IMR-90 (cell line): ENCODE results near the gene HPRT1. TPM values are rescaled to one million over a fixed set of nuclear protein-coding genes. Genes with fewer than 3 reads are reported as not detected.

Experiments used
- ATAC-seq: fragments of 200-7000 bp; cut with Tn5 transposase; 2 replicates; pipeline ENCODE4 v1.9.1; 2020; ENCODE audit warnings: low read depth, mild to moderate bottlenecking, moderate library complexity
- BruUV-seq: library from RNA; stranded (reverse); fragments of 400-500 nt; replicated peaks from 2 replicates; lab custom pipeline; 2021; lab: Mats Ljungman, UMichigan
- CTCF ChIA-PET: fragments of 300-600 bp; formaldehyde crosslinking; extraction: SDS; loops from one replicate; lab custom pipeline; 2021; ENCODE audit warnings: antibody characterized with exemption; lab: Yijun Ruan, JAX
- POLR2A ChIA-PET: fragments of 300-600 bp; sonication (Branson Sonifier 250); formaldehyde crosslinking; loops from one replicate; lab custom pipeline; 2022; ENCODE audit warnings: antibody characterized with exemption; ENCODE audit not compliant: unreplicated experiment; lab: Charles Lee
- DNase-seq: peaks from one replicate; pipeline ENCODE4 v3.0.0; 2013
- H2AFZ ChIP-seq: replicated peaks from 2 replicates; pipeline ENCODE3; 2013; ENCODE audit warnings: low read length, mild to moderate bottlenecking; ENCODE audit not compliant: poor library complexity
- H2AK5ac ChIP-seq: 2 replicates; pipeline ENCODE4 v1.6.1; 2013; ENCODE audit warnings: low read depth, low read length, inconsistent platforms
- H2AK9ac ChIP-seq: replicated peaks from 2 replicates; pipeline ENCODE3; 2013; ENCODE audit warnings: mild to moderate bottlenecking, low read depth, low read length, moderate library complexity; ENCODE audit not compliant: poor library complexity
- H2BK120ac ChIP-seq: 2 replicates; pipeline ENCODE4 v1.6.1; 2013; ENCODE audit warnings: low read depth, low read length, inconsistent platforms
- H2BK15ac ChIP-seq: 3 replicates; pipeline ENCODE4 v1.6.1; 2013; ENCODE audit warnings: low read depth, low read length, inconsistent platforms
- H2BK20ac ChIP-seq: 2 replicates; pipeline ENCODE4 v1.6.1; 2013; ENCODE audit warnings: low read depth, mild to moderate bottlenecking, inconsistent platforms, low read length, moderate library complexity
- H2BK5ac ChIP-seq: 2 replicates; pipeline ENCODE4 v1.6.1; 2013; ENCODE audit warnings: mild to moderate bottlenecking, low read depth, low read length, inconsistent platforms; ENCODE audit not compliant: poor library complexity, severe bottlenecking
- H3K14ac ChIP-seq: replicated peaks from 2 replicates; pipeline ENCODE4 v1.6.1; 2013; ENCODE audit warnings: low read depth, low read length, inconsistent platforms
- H3K18ac ChIP-seq: 2 replicates; pipeline ENCODE4 v1.6.1; 2013; ENCODE audit warnings: low read depth, low read length, control low read depth
- H3K23ac ChIP-seq: 2 replicates; pipeline ENCODE4 v1.6.1; 2013; ENCODE audit warnings: low read depth, low read length, inconsistent platforms
- H3K27ac ChIP-seq: 2 replicates; pipeline ENCODE4 v1.5.1; 2013; ENCODE audit warnings: mild to moderate bottlenecking, control low read depth, low read length; ENCODE audit not compliant: insufficient read depth
- H3K27me3 ChIP-seq: 2 replicates; pipeline ENCODE4 v1.6.1; 2013; ENCODE audit warnings: low read length; ENCODE audit not compliant: control insufficient read depth, insufficient read depth
- H3K36me3 ChIP-seq: 2 replicates; pipeline ENCODE4 v1.6.1; 2013; ENCODE audit warnings: low read length, mixed read lengths; ENCODE audit not compliant: control insufficient read depth, insufficient read depth
- H3K4ac ChIP-seq: 2 replicates; pipeline ENCODE4 v1.6.1; 2013; ENCODE audit warnings: low read depth, low read length, inconsistent platforms
- H3K4me1 ChIP-seq: 2 replicates; pipeline ENCODE4 v1.6.1; 2013; ENCODE audit warnings: low read length, mixed read lengths; ENCODE audit not compliant: control insufficient read depth, insufficient read depth
- H3K4me2 ChIP-seq: 2 replicates; pipeline ENCODE4 v1.6.1; 2013; ENCODE audit warnings: low read depth, mild to moderate bottlenecking, control low read depth, low read length, moderate library complexity
- H3K4me3 ChIP-seq: 2 replicates; pipeline ENCODE4 v1.5.1; 2013; ENCODE audit warnings: low read depth, mild to moderate bottlenecking, control low read depth, low read length, moderate library complexity; ENCODE audit not compliant: insufficient read depth
- H3K56ac ChIP-seq: 2 replicates; pipeline ENCODE4 v1.6.1; 2013; ENCODE audit warnings: low read length, inconsistent platforms; ENCODE audit not compliant: insufficient read depth; ENCODE audit errors: extremely low read depth
- H3K79me1 ChIP-seq, 2 experiments: 2 replicates each; pipeline ENCODE4 v1.6.1; 2013; ENCODE audit warnings: low read length in 2 of 2, inconsistent platforms in 1 of 2, low read depth in 1 of 2
- H3K9ac ChIP-seq: 2 replicates; pipeline ENCODE4 v1.6.1; 2013; ENCODE audit warnings: low read depth, low read length, control low read depth
- H3K9me1 ChIP-seq: 2 replicates; pipeline ENCODE4 v1.6.1; 2013; ENCODE audit warnings: low read length, inconsistent platforms; ENCODE audit not compliant: insufficient read depth
- H3K9me3 ChIP-seq: 2 replicates; pipeline ENCODE4 v1.6.1; 2013; ENCODE audit warnings: low read length; ENCODE audit not compliant: control insufficient read depth, insufficient read depth
- H4K20me1 ChIP-seq: 2 replicates; pipeline ENCODE4 v1.6.1; 2013; ENCODE audit warnings: low read length, inconsistent platforms; ENCODE audit not compliant: insufficient read depth
- H4K5ac ChIP-seq: 2 replicates; pipeline ENCODE4 v1.6.1; 2013; ENCODE audit warnings: mild to moderate bottlenecking, low read depth, low read length, control low read depth
- H4K8ac ChIP-seq, 2 experiments: 2 replicates each; pipeline ENCODE4 v1.6.1; 2013; ENCODE audit warnings: low read depth in 2 of 2, low read length in 2 of 2, control low read depth in 1 of 2, inconsistent platforms in 1 of 2
- H4K91ac ChIP-seq: 2 replicates; pipeline ENCODE4 v1.6.1; 2013; ENCODE audit warnings: low read depth, low read length, inconsistent platforms; ENCODE audit not compliant: insufficient read depth
- CEBPB ChIP-seq: IDR thresholded peaks from 2 replicates; pipeline ENCODE4 v1.6.1; 2012; ENCODE audit warnings: low read depth, low read length, improper control_type of control experiment
- CHD1 ChIP-seq: IDR thresholded peaks from 2 replicates; pipeline ENCODE4 v1.6.1; 2012; ENCODE audit warnings: low read depth, low read length, improper control_type of control experiment
- FOS ChIP-seq: fragments of 150-350 bp; IDR thresholded peaks from 2 replicates; pipeline ENCODE4 v1.6.1; 2016; ENCODE audit warnings: low read depth, low read length
- POLR2A ChIP-seq: IDR thresholded peaks from 2 replicates; pipeline ENCODE4 v1.6.1; 2012; ENCODE audit warnings: mild to moderate bottlenecking, low read depth, low read length
- RAD21 ChIP-seq: IDR thresholded peaks from 2 replicates; pipeline ENCODE4 v1.6.1; 2012; ENCODE audit warnings: low read length, improper control_type of control experiment
- RCOR1 ChIP-seq: IDR thresholded peaks from 2 replicates; pipeline ENCODE4 v1.6.1; 2012; ENCODE audit warnings: mild to moderate bottlenecking, low read length, improper control_type of control experiment; ENCODE audit not compliant: insufficient replicate concordance
- WGBS, 2 experiments: methylation state at CpG; one replicate each; pipeline versions ENCODE4 v1.1.5 to v1.1.7; 2013; ENCODE audit warnings: missing lambda C conversion rate in 2 of 2; ENCODE audit not compliant: insufficient read length in 1 of 2; ENCODE audit errors: extremely low coverage in 2 of 2; 5-methylcytosine and 5-hydroxymethylcytosine counted together
- dilution Hi-C: fragments of 300-500 bp; cut with HindIII; formaldehyde crosslinking; loops from one replicate; pipeline ENCODE4 v1.14.3; 2018; ENCODE audit warnings: low sequenced_read_pairs; ENCODE audit not compliant: unreplicated experiment
- in situ Hi-C: fragments of 300-500 bp; cut with MboI; formaldehyde crosslinking; loops from 3 replicates; pipeline ENCODE4 v1.14.3; 2019; ENCODE audit warnings: low sequenced_read_pairs, inconsistent platforms, mixed read lengths
- intact Hi-C: fragments of 100-400 bp; cut with micrococcal nuclease; formaldehyde crosslinking; loops from 2 replicates; pipeline ENCODE4 v1.10.0; 2022
- polyA plus RNA-seq, 3 experiments: library from polyadenylated mRNA; depleted of rRNA; stranded (reverse); fragments of >200 nt; gene quantifications; 2 replicates each; pipeline ENCODE4 v1.2.3, GENCODE V29; 2012; ENCODE audit warnings: low replicate concordance in 1 of 3
- total RNA-seq: library from RNA; depleted of rRNA; stranded (reverse); fragments of >200 nt; gene quantifications from 2 replicates; pipeline ENCODE4 v1.2.3, GENCODE V29; 2012
- TF ChIP-seq, protein P1 (sequence below): fragments of 150-350 bp; IDR thresholded peaks from 2 replicates; pipeline ENCODE4 v1.6.1; 2017; ENCODE audit warnings: mild to moderate bottlenecking, antibody characterized with exemption, low read length, low read depth

Gene HPRT1
- total and polyA plus RNA-seq, 2 of the 4 experiments (the other 2 are of a cell fraction): 7.0 to 30.3 TPM

DNA sequence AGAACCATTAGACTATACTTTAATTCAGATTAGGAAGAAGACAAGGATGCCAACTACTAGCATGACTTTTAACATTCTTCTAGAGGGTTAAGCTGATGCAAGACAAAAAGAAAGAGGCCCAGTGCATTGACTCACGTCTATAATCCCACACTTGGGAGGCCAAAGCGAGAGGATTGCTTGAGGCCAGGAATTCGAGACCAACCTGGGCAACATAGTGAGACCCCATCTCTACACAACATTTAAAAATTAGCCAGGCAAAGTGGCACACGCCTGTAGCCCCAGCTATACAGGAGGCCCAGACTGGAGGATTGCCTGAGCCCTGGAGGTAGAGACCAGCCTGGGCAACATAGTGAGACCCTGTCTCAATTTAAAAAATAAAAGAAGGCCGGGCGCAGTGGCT lies 40.2 kb upstream of the HPRT1 start:
- intact Hi-C loops: no loop called here
- in situ Hi-C loops: no loop called here
- Histone ChIP-seq H3K36me3 (0 out of 2 replicates have a peak, but pooled peaks cover 6% of the 10 kb centered on the region), H3K56ac (no peak overlapping the region), H3K18ac (no peak overlapping the region), H3K9me3 (no peaks in the 10 kb centered on the region), H2AK5ac (no peak overlapping the region), H4K8ac (no peak overlapping the region), H3K9ac (no peak overlapping the region), H4K91ac (no peak overlapping the region), H3K4me2 (no peak overlapping the region), H2BK5ac (no peak overlapping the region), H3K27me3 (no peaks in the 10 kb centered on the region), H3K14ac (no peak overlapping the region), H2BK120ac (no peak overlapping the region), H4K5ac (no peak overlapping the region), H3K23ac (no peak overlapping the region), H3K4me1 (no peaks in the 10 kb centered on the region), H2AFZ (no peak overlapping the region), H4K20me1 (no peaks in the 10 kb centered on the region), H2BK15ac (no peak overlapping the region), H3K4me3 (no peak overlapping the region), H3K9me1 (no peaks in the 10 kb centered on the region), H2AK9ac (no peak overlapping the region), H3K4ac (no peak overlapping the region), H3K27ac (no peak overlapping the region), H2BK20ac (no peak overlapping the region), H3K79me1 (no peaks in the 10 kb centered on the region)
- ChIA-PET POLR2A (no interaction called here), CTCF (no interaction called here)
- TF ChIP-seq CEBPB (no peak), RCOR1 (no peak), CHD1 (no peak), RAD21 (no peak), FOS (no peak), POLR2A (no peak)
- TF ChIP-seq, protein P1, sequence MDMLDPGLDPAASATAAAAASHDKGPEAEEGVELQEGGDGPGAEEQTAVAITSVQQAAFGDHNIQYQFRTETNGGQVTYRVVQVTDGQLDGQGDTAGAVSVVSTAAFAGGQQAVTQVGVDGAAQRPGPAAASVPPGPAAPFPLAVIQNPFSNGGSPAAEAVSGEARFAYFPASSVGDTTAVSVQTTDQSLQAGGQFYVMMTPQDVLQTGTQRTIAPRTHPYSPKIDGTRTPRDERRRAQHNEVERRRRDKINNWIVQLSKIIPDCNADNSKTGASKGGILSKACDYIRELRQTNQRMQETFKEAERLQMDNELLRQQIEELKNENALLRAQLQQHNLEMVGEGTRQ: no peak
- dilution Hi-C loops: no loop called here
- no peak for DNase-seq
- WGBS, 2 experiments: 80% methylated on average over 2 of the region's 6 CpGs; no CpG with 5 or more reads in 1 of the 2 experiments
- BruUV-seq: no TSS peak
- no peak for ATAC-seq
